ENCODE measurements around the gene UGT1A7. TPM values are rescaled to one million over a fixed set of nuclear protein-coding genes. Genes with fewer than 3 reads are reported as not detected.

Gene UGT1A7
- total RNA-seq, 1 donor from 2014 or later, result not detected

- H3K36me3 Mint-ChIP-seq (ENCODE audit: low read depth, unreplicated experiment), result no peaks in the 10 kb centered on the region
- H3K4me3 Mint-ChIP-seq (ENCODE audit: unreplicated experiment), result no peak overlapping the region
Measured at GRCh38 chr2:233758141-233758540, 76.4 kb downstream of the UGT1A7 start.

GRCh38 chr2:233758849-233759248 is 77.1 kb downstream of the UGT1A7 start:
- H3K4me1 Mint-ChIP-seq (ENCODE audit: unreplicated experiment), result no peaks in the 10 kb centered on the region
- no peaks in the 10 kb centered on the region for H3K27me3 Mint-ChIP-seq (ENCODE audit: unreplicated experiment)
- H3K36me3 Mint-ChIP-seq (ENCODE audit: low read depth, unreplicated experiment), result no peaks in the 10 kb centered on the region
- no peaks in the 10 kb centered on the region for H3K9me3 Mint-ChIP-seq (ENCODE audit: unreplicated experiment)
- DNase-seq (ENCODE audit: low spot score), result no peak
- H3K4me3 Mint-ChIP-seq (ENCODE audit: unreplicated experiment), result no peak overlapping the region
- TF ChIP-seq CTCF (IDR thresholded peaks at IDR 0.05; ENCODE audit: unreplicated experiment), result no peak
- H3K27ac Mint-ChIP-seq (ENCODE audit: unreplicated experiment), result no peak overlapping the region

More at GRCh38 chr2:233758141-233758540, 76.4 kb downstream of the UGT1A7 start:
- H3K9me3 Mint-ChIP-seq (ENCODE audit: unreplicated experiment), result no peaks in the 10 kb centered on the region
- no peaks in the 10 kb centered on the region for H3K27me3 Mint-ChIP-seq (ENCODE audit: unreplicated experiment)
- no peak overlapping the region for H3K27ac Mint-ChIP-seq (ENCODE audit: unreplicated experiment)
- TF ChIP-seq CTCF (IDR thresholded peaks at IDR 0.05; ENCODE audit: unreplicated experiment), result no peak
- H3K4me1 Mint-ChIP-seq (ENCODE audit: unreplicated experiment), result no peaks in the 10 kb centered on the region
- no peak for DNase-seq (ENCODE audit: low spot score)

GRCh38 chr2:233760043-233760442 is 78.3 kb downstream of the UGT1A7 start, which contains the start of gene UGT1A1:
UGT1A1 (plus strand) TSS chr2:233760270; CDS start chr2:233760288, 18 bp downstream.
- Mint-ChIP-seq H3K9me3 (ENCODE audit: unreplicated experiment) (no peaks in the 10 kb centered on the region), H3K4me1 (ENCODE audit: unreplicated experiment) (no peaks in the 10 kb centered on the region), H3K4me3 (ENCODE audit: unreplicated experiment) (no peak within 1 kb of the TSS), H3K27me3 (ENCODE audit: unreplicated experiment) (no peaks in the 10 kb centered on the region), H3K36me3 (ENCODE audit: low read depth, unreplicated experiment) (no peaks in the 10 kb centered on the region), H3K27ac (ENCODE audit: unreplicated experiment) (no peak within 1 kb of the TSS)
- no peak for TF ChIP-seq CTCF (IDR thresholded peaks at IDR 0.05; ENCODE audit: unreplicated experiment)
- no peak for DNase-seq (ENCODE audit: low spot score)

DNA sequence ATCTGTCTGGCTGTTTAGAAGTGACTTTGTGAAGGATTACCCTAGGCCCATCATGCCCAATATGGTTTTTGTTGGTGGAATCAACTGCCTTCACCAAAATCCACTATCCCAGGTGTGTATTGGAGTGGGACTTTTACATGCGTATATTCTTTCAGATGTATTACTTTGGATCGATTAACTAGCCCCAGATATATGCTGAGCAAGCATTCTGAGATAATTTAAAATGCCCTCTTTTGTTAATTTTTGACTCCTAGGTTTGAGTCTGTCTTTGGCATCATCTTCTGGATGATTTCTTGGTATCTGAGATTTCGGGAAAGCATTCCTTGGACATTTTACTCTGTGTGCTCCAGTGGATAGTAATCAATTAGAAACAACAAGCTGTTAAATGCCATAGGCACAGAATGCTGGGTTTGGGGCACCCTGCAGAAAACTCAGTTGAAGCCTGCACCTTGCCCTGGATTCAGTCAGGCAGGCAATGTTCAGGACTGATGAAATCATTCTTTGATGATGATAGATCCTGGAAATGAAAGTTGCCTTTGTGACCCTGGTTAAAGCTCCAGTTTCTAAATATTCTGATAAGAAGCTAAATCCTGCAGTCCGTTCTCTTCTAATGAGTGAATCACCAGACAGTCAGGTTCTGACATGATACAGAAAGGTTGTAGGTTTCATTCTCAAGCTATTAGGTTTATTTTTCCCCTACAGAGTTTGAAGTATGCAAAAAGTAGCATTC is 79.5 kb downstream of the UGT1A7 start:
- TF ChIP-seq CTCF (IDR thresholded peaks at IDR 0.05; ENCODE audit: unreplicated experiment), result no peak
- no peaks in the 10 kb centered on the region for H3K36me3 Mint-ChIP-seq (ENCODE audit: low read depth, unreplicated experiment)
- H3K4me3 Mint-ChIP-seq (ENCODE audit: unreplicated experiment), result no peak overlapping the region
- no peaks in the 10 kb centered on the region for H3K27me3 Mint-ChIP-seq (ENCODE audit: unreplicated experiment)
- H3K9me3 Mint-ChIP-seq (ENCODE audit: unreplicated experiment), result no peaks in the 10 kb centered on the region
- H3K4me1 Mint-ChIP-seq (ENCODE audit: unreplicated experiment), result no peaks in the 10 kb centered on the region
- DNase-seq (ENCODE audit: low spot score), result no peak
- H3K27ac Mint-ChIP-seq (ENCODE audit: unreplicated experiment), result no peak overlapping the region

- Mint-ChIP-seq H3K4me1 (ENCODE audit: unreplicated experiment) (no peaks in the 10 kb centered on the region), H3K27ac (ENCODE audit: unreplicated experiment) (no peak overlapping the region), H3K9me3 (ENCODE audit: unreplicated experiment) (no peaks in the 10 kb centered on the region), H3K27me3 (ENCODE audit: unreplicated experiment) (no peaks in the 10 kb centered on the region), H3K4me3 (ENCODE audit: unreplicated experiment) (no peak overlapping the region), H3K36me3 (ENCODE audit: low read depth, unreplicated experiment) (no peaks in the 10 kb centered on the region)
- TF ChIP-seq CTCF (IDR thresholded peaks at IDR 0.05; ENCODE audit: unreplicated experiment), result no peak
- DNase-seq (ENCODE audit: low spot score), result no peak
Measured at GRCh38 chr2:233764264-233764663, 82.6 kb downstream of the UGT1A7 start.
